Measurements from ENCODE around the gene LDAH.

Gene LDAH

GRCh38 chr2:20647738-20648137 is 175.2 kb downstream of the LDAH start:
- no peak overlapping the region for H3K27ac ChIP-seq (ENCODE audit: low read length)
- peaks cover 6 to 34% of the 10 kb centered on the region in 2 donors for H3K4me1 ChIP-seq (ENCODE audit: control insufficient read depth in 1 of 2, insufficient read depth in 2 of 2, low read length in 2 of 2)
- H3K4me3 ChIP-seq (ENCODE audit: low read depth in 1 of 2, low read length in 2 of 2), result no peak overlapping the region
- H3K36me3 ChIP-seq (ENCODE audit: control insufficient read depth in 1 of 2, insufficient read depth in 2 of 2, low read length in 2 of 2), result peaks cover 12 to 38% of the 10 kb centered on the region in 2 donors
- H3K9me3 ChIP-seq (ENCODE audit: control insufficient read depth in 1 of 2, low read length in 2 of 2), result no peaks in the 10 kb centered on the region
- no peaks in the 10 kb centered on the region for H3K27me3 ChIP-seq (ENCODE audit: low read depth, low read length)

GRCh38 chr2:20647211-20647610 is 175.7 kb downstream of the LDAH start:
- H3K27ac ChIP-seq (ENCODE audit: low read length), result no peak overlapping the region
- no peaks in the 10 kb centered on the region for H3K9me3 ChIP-seq (ENCODE audit: control insufficient read depth in 1 of 2, low read length in 2 of 2)
- H3K27me3 ChIP-seq (ENCODE audit: low read depth, low read length), result no peaks in the 10 kb centered on the region
- no peak overlapping the region for H3K4me3 ChIP-seq (ENCODE audit: low read depth in 1 of 2, low read length in 2 of 2)
- H3K36me3 ChIP-seq (ENCODE audit: control insufficient read depth in 1 of 2, insufficient read depth in 2 of 2, low read length in 2 of 2), result peaks cover 12 to 38% of the 10 kb centered on the region in 2 donors
- peaks cover 7 to 39% of the 10 kb centered on the region in 2 donors for H3K4me1 ChIP-seq (ENCODE audit: control insufficient read depth in 1 of 2, insufficient read depth in 2 of 2, low read length in 2 of 2)

GRCh38 chr2:20646446-20646845 is 176.5 kb downstream of the LDAH start:
- H3K27ac ChIP-seq (ENCODE audit: low read length), result no peak overlapping the region
- H3K4me1 ChIP-seq (ENCODE audit: control insufficient read depth in 1 of 2, insufficient read depth in 2 of 2, low read length in 2 of 2), result peaks cover 11 to 42% of the 10 kb centered on the region in 2 donors
- no peak overlapping the region for H3K4me3 ChIP-seq (ENCODE audit: low read depth in 1 of 2, low read length in 2 of 2)
- no peaks in the 10 kb centered on the region for H3K27me3 ChIP-seq (ENCODE audit: low read depth, low read length)
- H3K36me3 ChIP-seq (ENCODE audit: control insufficient read depth in 1 of 2, insufficient read depth in 2 of 2, low read length in 2 of 2), result peaks cover 16 to 38% of the 10 kb centered on the region in 2 donors
- no peaks in the 10 kb centered on the region for H3K9me3 ChIP-seq (ENCODE audit: control insufficient read depth in 1 of 2, low read length in 2 of 2)

- peaks cover 11 to 40% of the 10 kb centered on the region in 2 donors for H3K4me1 ChIP-seq (ENCODE audit: control insufficient read depth in 1 of 2, insufficient read depth in 2 of 2, low read length in 2 of 2)
Observed at GRCh38 chr2:20645761-20646160, 177.1 kb downstream of the LDAH start.

GRCh38 chr2:20645301-20645701 is 177.6 kb downstream of the LDAH start:
- Histone ChIP-seq H3K27ac (ENCODE audit: low read length) (no peak overlapping the region), H3K9me3 (ENCODE audit: control insufficient read depth in 1 of 2, low read length in 2 of 2) (no peaks in the 10 kb centered on the region), H3K4me3 (ENCODE audit: low read depth in 1 of 2, low read length in 2 of 2) (no peak overlapping the region), H3K27me3 (ENCODE audit: low read depth, low read length) (no peaks in the 10 kb centered on the region), H3K36me3 (ENCODE audit: control insufficient read depth in 1 of 2, insufficient read depth in 2 of 2, low read length in 2 of 2) (peaks cover 25 to 42% of the 10 kb centered on the region in 2 donors), H3K4me1 (ENCODE audit: control insufficient read depth in 1 of 2, insufficient read depth in 2 of 2, low read length in 2 of 2) (peaks cover 11 to 40% of the 10 kb centered on the region in 2 donors)

More at GRCh38 chr2:20645761-20646160, 177.1 kb downstream of the LDAH start:
- no peaks in the 10 kb centered on the region for H3K27me3 ChIP-seq (ENCODE audit: low read depth, low read length)
- H3K36me3 ChIP-seq (ENCODE audit: control insufficient read depth in 1 of 2, insufficient read depth in 2 of 2, low read length in 2 of 2), result peaks cover 22 to 38% of the 10 kb centered on the region in 2 donors
- no peak overlapping the region for H3K27ac ChIP-seq (ENCODE audit: low read length)
- no peaks in the 10 kb centered on the region for H3K9me3 ChIP-seq (ENCODE audit: control insufficient read depth in 1 of 2, low read length in 2 of 2)
- H3K4me3 ChIP-seq (ENCODE audit: low read depth in 1 of 2, low read length in 2 of 2), result no peak overlapping the region

- H3K36me3 ChIP-seq (ENCODE audit: control insufficient read depth in 1 of 2, insufficient read depth in 2 of 2, low read length in 2 of 2), result peaks cover 38 to 52% of the 10 kb centered on the region in 2 donors
Observed at GRCh38 chr2:20643826-20644225, 179.1 kb downstream of the LDAH start.

GRCh38 chr2:20643060-20643459 is 179.8 kb downstream of the LDAH start:
- Histone ChIP-seq H3K27me3 (ENCODE audit: low read depth, low read length) (no peaks in the 10 kb centered on the region), H3K9me3 (ENCODE audit: control insufficient read depth in 1 of 2, low read length in 2 of 2) (no peaks in the 10 kb centered on the region), H3K4me3 (ENCODE audit: low read depth in 1 of 2, low read length in 2 of 2) (no peak overlapping the region), H3K27ac (ENCODE audit: low read length) (no peak overlapping the region), H3K36me3 (ENCODE audit: control insufficient read depth in 1 of 2, insufficient read depth in 2 of 2, low read length in 2 of 2) (peaks cover 38 to 59% of the 10 kb centered on the region in 2 donors), H3K4me1 (ENCODE audit: control insufficient read depth in 1 of 2, insufficient read depth in 2 of 2, low read length in 2 of 2) (peaks cover 5 to 19% of the 10 kb centered on the region in 2 donors)

More at GRCh38 chr2:20643826-20644225, 179.1 kb downstream of the LDAH start:
- Histone ChIP-seq H3K9me3 (ENCODE audit: control insufficient read depth in 1 of 2, low read length in 2 of 2) (no peaks in the 10 kb centered on the region), H3K4me3 (ENCODE audit: low read depth in 1 of 2, low read length in 2 of 2) (no peak overlapping the region), H3K27me3 (ENCODE audit: low read depth, low read length) (no peaks in the 10 kb centered on the region), H3K4me1 (ENCODE audit: control insufficient read depth in 1 of 2, insufficient read depth in 2 of 2, low read length in 2 of 2) (peaks cover 5 to 27% of the 10 kb centered on the region in 2 donors), H3K27ac (ENCODE audit: low read length) (no peak overlapping the region)

- H3K27me3 ChIP-seq (ENCODE audit: low read depth, low read length), result no peaks in the 10 kb centered on the region
- H3K4me3 ChIP-seq (ENCODE audit: low read depth in 1 of 2, low read length in 2 of 2), result peak overlapping the region in 1 of 2 donors; percentile 27
- peaks cover 5 to 12% of the 10 kb centered on the region in 2 donors for H3K4me1 ChIP-seq (ENCODE audit: control insufficient read depth in 1 of 2, insufficient read depth in 2 of 2, low read length in 2 of 2)
- H3K9me3 ChIP-seq (ENCODE audit: control insufficient read depth in 1 of 2, low read length in 2 of 2), result no peaks in the 10 kb centered on the region
- H3K27ac ChIP-seq (ENCODE audit: low read length), result peak overlapping the region; percentile 84
- peaks cover 38 to 64% of the 10 kb centered on the region in 2 donors for H3K36me3 ChIP-seq (ENCODE audit: control insufficient read depth in 1 of 2, insufficient read depth in 2 of 2, low read length in 2 of 2)
Observed at GRCh38 chr2:20642055-20642971, 180.6 kb downstream of the LDAH start.

- Histone ChIP-seq H3K36me3 (ENCODE audit: control insufficient read depth in 1 of 2, insufficient read depth in 2 of 2, low read length in 2 of 2) (peaks cover 38 to 56% of the 10 kb centered on the region in 2 donors), H3K27ac (ENCODE audit: low read length) (peak overlapping the region; percentile 91), H3K4me3 (ENCODE audit: low read depth in 1 of 2, low read length in 2 of 2) (peak overlapping the region in 1 of 2 donors; percentile 27), H3K9me3 (ENCODE audit: control insufficient read depth in 1 of 2, low read length in 2 of 2) (no peaks in the 10 kb centered on the region), H3K4me1 (ENCODE audit: control insufficient read depth in 1 of 2, insufficient read depth in 2 of 2, low read length in 2 of 2) (peaks cover 5 to 13% of the 10 kb centered on the region in 2 donors), H3K27me3 (ENCODE audit: low read depth, low read length) (no peaks in the 10 kb centered on the region)
Observed at GRCh38 chr2:20641123-20641985, 181.5 kb downstream of the LDAH start.

- no peaks in the 10 kb centered on the region for H3K9me3 ChIP-seq (ENCODE audit: control insufficient read depth in 1 of 2, low read length in 2 of 2)
- H3K27ac ChIP-seq (ENCODE audit: low read length), result peak overlapping the region; percentile 91
- H3K4me1 ChIP-seq (ENCODE audit: control insufficient read depth in 1 of 2, insufficient read depth in 2 of 2, low read length in 2 of 2), result peaks cover 6 to 21% of the 10 kb centered on the region in 2 donors
- H3K27me3 ChIP-seq (ENCODE audit: low read depth, low read length), result no peaks in the 10 kb centered on the region
- no peak overlapping the region for H3K4me3 ChIP-seq (ENCODE audit: low read depth in 1 of 2, low read length in 2 of 2)
- H3K36me3 ChIP-seq (ENCODE audit: control insufficient read depth in 1 of 2, insufficient read depth in 2 of 2, low read length in 2 of 2), result peaks cover 38 to 49% of the 10 kb centered on the region in 2 donors
Observed at GRCh38 chr2:20640411-20641122, 182.3 kb downstream of the LDAH start.
